GM12878 (cell line): ENCODE results near the gene ERMARD. TPM values are rescaled to one million over a fixed set of nuclear protein-coding genes. Genes with fewer than 3 reads are reported as not detected.

Source experiments
- ATAC-seq: fragments of 200-7000 bp; cut with Tn5 transposase; 3 replicates; pipeline ENCODE4 v1.9.1; 2020; ENCODE audit warnings: mild to moderate bottlenecking, moderate library complexity
- BruUV-seq: library from RNA; stranded (reverse); fragments of 400-500 nt; replicated peaks from 2 replicates; lab custom pipeline; 2021; lab: Mats Ljungman, UMichigan
- CTCF ChIA-PET: fragments of 300-600 bp; sonication (Branson Sonifier 250); formaldehyde crosslinking; extraction: SDS; loops from one replicate; lab custom pipeline; 2021; ENCODE audit warnings: inconsistent platforms; lab: Yijun Ruan, JAX
- POLR2A ChIA-PET: fragments of 350-600 bp; formaldehyde crosslinking; extraction: SDS; loops from one replicate; lab custom pipeline; 2021; ENCODE audit warnings: inconsistent platforms; lab: Charles Lee
- RAD21 ChIA-PET: fragments of 300-600 bp; sonication (Branson Sonifier 250); formaldehyde crosslinking; loops from one replicate; lab custom pipeline; 2023; ENCODE audit warnings: antibody characterized with exemption; ENCODE audit not compliant: unreplicated experiment; lab: Charles Lee
- SMC1A ChIA-PET: fragments of 300-600 bp; sonication (Branson Sonifier 250); formaldehyde crosslinking; loops from one replicate; lab custom pipeline; 2023; ENCODE audit not compliant: unreplicated experiment, uncharacterized antibody; lab: Charles Lee
- DNase-seq: peaks from one replicate; pipeline ENCODE4 v3.0.0-alpha.2; 2011; ENCODE audit warnings: low read depth, low spot score
- FAIRE-seq: peaks from 3 replicates; lab custom pipeline; 2011; peaks lifted over from hg19 to GRCh38; lab: Jason Lieb, UNC
- H2AFZ ChIP-seq: 2 replicates; pipeline ENCODE4 v1.6.0; 2011; ENCODE audit warnings: low read depth, low read length, control low read depth; ENCODE audit not compliant: control insufficient read depth
- H3K27ac ChIP-seq: 2 replicates; pipeline ENCODE4 v1.5.1; 2011; ENCODE audit warnings: control low read depth; ENCODE audit not compliant: control insufficient read depth, insufficient read depth
- H3K27me3 ChIP-seq, 2 experiments: replicated peaks in 1 of 2; 2 replicates each; pipeline versions ENCODE4 v1.6.0 to v1.6.1; 2011; ENCODE audit warnings: low read length in 1 of 2; ENCODE audit not compliant: control insufficient read depth in 2 of 2, insufficient read depth in 2 of 2
- H3K36me3 ChIP-seq, 2 experiments: 2 replicates each; pipeline ENCODE4 v1.5.1; 2011; ENCODE audit warnings: low read length in 1 of 2; ENCODE audit not compliant: control insufficient read depth in 2 of 2, insufficient read depth in 2 of 2
- H3K4me1 ChIP-seq: 2 replicates; pipeline ENCODE4 v1.6.1; 2011; ENCODE audit warnings: mild to moderate bottlenecking, low read length, moderate library complexity, mixed read lengths; ENCODE audit not compliant: control insufficient read depth, insufficient read depth
- H3K4me2 ChIP-seq: 2 replicates; pipeline ENCODE4 v1.6.0; 2011; ENCODE audit warnings: control low read depth; ENCODE audit not compliant: control insufficient read depth, insufficient read depth
- H3K4me3 ChIP-seq: fragments of 200-600 bp; sonication (generic); 2 replicates; pipeline ENCODE4 v1.5.1; 2016
- H3K79me2 ChIP-seq: 2 replicates; pipeline ENCODE4 v1.6.0; 2011; ENCODE audit warnings: low read length; ENCODE audit not compliant: control insufficient read depth, insufficient read depth
- H3K9ac ChIP-seq: 2 replicates; pipeline ENCODE4 v1.8.0; 2011; ENCODE audit warnings: low read length, control low read depth, mixed read lengths; ENCODE audit not compliant: control insufficient read depth, insufficient read depth
- H3K9me3 ChIP-seq: replicated peaks from 3 replicates; pipeline ENCODE4 v1.5.1; 2011; ENCODE audit warnings: mild to moderate bottlenecking, low read length; ENCODE audit not compliant: control insufficient read depth, insufficient read depth
- H4K20me1 ChIP-seq: 2 replicates; pipeline ENCODE4 v1.6.0; 2011; ENCODE audit not compliant: control insufficient read depth, insufficient read depth
- CBFB ChIP-seq: IDR thresholded peaks from 2 replicates; pipeline ENCODE4 v1.6.1; 2016; ENCODE audit warnings: antibody characterized with exemption, low read depth
- CHD1 ChIP-seq: IDR thresholded peaks from 2 replicates; pipeline ENCODE4 v1.6.1; 2012; ENCODE audit warnings: low read depth, low read length, improper control_type of control experiment
- CHD4 ChIP-seq: fragments of 200-600 bp; sonication (generic); IDR thresholded peaks from 2 replicates; pipeline ENCODE4 v1.6.1; 2016; ENCODE audit warnings: mild to moderate bottlenecking
- FOXM1 ChIP-seq: IDR thresholded peaks from 2 replicates; pipeline ENCODE4 v1.6.1; 2012; ENCODE audit warnings: low read depth, mild to moderate bottlenecking, inconsistent platforms, low read length, moderate library complexity
- HDGF ChIP-seq: fragments of 450-650 bp; IDR thresholded peaks from 2 replicates; pipeline ENCODE4 v1.6.1; 2016; ENCODE audit warnings: antibody characterized with exemption
- JUNB ChIP-seq: IDR thresholded peaks from 2 replicates; pipeline ENCODE4 v1.6.1; 2016; ENCODE audit warnings: antibody characterized with exemption, mild to moderate bottlenecking
- JUND ChIP-seq: IDR thresholded peaks from 2 replicates; pipeline ENCODE4 v1.6.1; 2012; ENCODE audit warnings: low read depth, mild to moderate bottlenecking, low read length, improper control_type of control experiment, moderate library complexity
- KLF5 ChIP-seq: fragments of 450-650 bp; IDR thresholded peaks from 2 replicates; pipeline ENCODE4 v1.6.1; 2014; ENCODE audit warnings: mild to moderate bottlenecking; ENCODE audit not compliant: partially characterized antibody
- MTA2 ChIP-seq: fragments of 450-650 bp; IDR thresholded peaks from 2 replicates; pipeline ENCODE4 v1.6.1; 2016; ENCODE audit warnings: low read depth, mild to moderate bottlenecking, moderate library complexity
- NFYB ChIP-seq: IDR thresholded peaks from 2 replicates; pipeline ENCODE4 v1.6.1; 2011; ENCODE audit warnings: low read depth, mild to moderate bottlenecking, low read length, improper control_type of control experiment, moderate library complexity; ENCODE audit not compliant: insufficient read depth
- SPI1 ChIP-seq: IDR thresholded peaks from 2 replicates; pipeline ENCODE4 v1.6.1; 2011; ENCODE audit warnings: low read depth, mild to moderate bottlenecking, low read length, moderate library complexity, borderline replicate concordance; ENCODE audit not compliant: insufficient read depth
- TARDBP ChIP-seq: IDR thresholded peaks from 2 replicates; pipeline ENCODE4 v1.6.1; 2016; ENCODE audit warnings: borderline replicate concordance
- ZNF687 ChIP-seq: fragments of 450-650 bp; IDR thresholded peaks from 2 replicates; pipeline ENCODE4 v1.6.1; 2017; ENCODE audit warnings: mild to moderate bottlenecking, moderate library complexity
- in situ Hi-C: fragments of 300-500 bp; cut with MboI; formaldehyde crosslinking; loops from 9 replicates; pipeline ENCODE4 v1.14.3; 2018; ENCODE audit warnings: mixed read lengths
- intact Hi-C: fragments of 100-400 bp; cut with micrococcal nuclease; formaldehyde crosslinking; loops from one replicate; pipeline ENCODE4 v1.14.2; 2022; ENCODE audit not compliant: unreplicated experiment
- polyA plus RNA-seq, 11 experiments: library from polyadenylated mRNA; depleted of rRNA in 4 of 11; unstranded in 6 of 11; stranded (reverse) in 5 of 11; fragments of >200 nt; fragmentation: Nextera tagmentation in 4 of 11; fragmentation: Illumina TruSeq in 1 of 11; extraction: Ambion mirVana in 4 of 11; extraction: Trizol in 1 of 11; gene quantifications; 1 replicate in 1 of 11; 2 replicates in 10 of 11; pipeline versions ENCODE4 v1.2.1 to v1.2.3, GENCODE V29; 2011 to 2016; ENCODE audit warnings: inconsistent platforms in 2 of 11, missing spikeins in 2 of 11, low read depth in 1 of 11
- total RNA-seq, 4 experiments: library from RNA; depleted of rRNA in 3 of 4; stranded (reverse); fragments of >200 nt in 3 of 4; fragmentation: Illumina TruSeq in 1 of 4; extraction: Trizol in 1 of 4; gene quantifications; 2 replicates each; pipeline versions ENCODE4 v1.2.1 to v1.2.3, GENCODE V29; 2013 to 2021

The ERMARD gene
- total and polyA plus RNA-seq, 10 of the 15 experiments (the other 5 are each of a cell fraction or from before 2014, with no cell fraction given), result 24.4 to 63.3 (median 34.1) TPM

- intact Hi-C loops (no loop called here), in situ Hi-C loops (no loop called here)
- BruUV-seq, result no TSS peak
- no peaks in the 10 kb centered on the region for H3K79me2 ChIP-seq
- no peak overlapping the region for H3K27ac ChIP-seq
- H3K27me3 ChIP-seq, result no peaks in the 10 kb centered on the region
- RAD21 ChIA-PET, result no interaction called here
- no peak for ATAC-seq
- FAIRE-seq, result no peak
- POLR2A ChIA-PET, result interaction anchor here (0.8 to 0.9 kb wide), 2 partner anchors 8 to 15 kb away, joined by 3 to 4 read pairs; no protein-coding TSS in a partner anchor
- no peak for TF ChIP-seq SPI1
- no peak for TF ChIP-seq HDGF
- TF ChIP-seq MTA2, result no peak
- TF ChIP-seq CBFB, result no peak
- no peak for TF ChIP-seq ZNF687
- no peak for TF ChIP-seq JUND
- TF ChIP-seq TARDBP, result no peak
- no peak for TF ChIP-seq NFYB
- no peak for TF ChIP-seq CHD1
- no peak for TF ChIP-seq JUNB
- no peak for TF ChIP-seq CHD4
- TF ChIP-seq KLF5, result no peak
- no peak for TF ChIP-seq FOXM1
- H3K4me3 ChIP-seq, result no peak overlapping the region
- no peak overlapping the region for H3K4me2 ChIP-seq
- no peak overlapping the region for H2AFZ ChIP-seq
- CTCF ChIA-PET, result interaction anchor here (1.3 kb wide), 1 partner anchor 91 kb away, joined by 3 read pairs; no protein-coding TSS in a partner anchor
- SMC1A ChIA-PET, result interaction anchor here (0.6 kb wide), 1 partner anchor 25 kb away, joined by 3 read pairs; no protein-coding TSS in a partner anchor
- H3K9me3 ChIP-seq, result no peaks in the 10 kb centered on the region
- H4K20me1 ChIP-seq, result no peaks in the 10 kb centered on the region
- no peak overlapping the region for H3K9ac ChIP-seq
- H3K36me3 ChIP-seq, result no peaks in the 10 kb centered on the region
- DNase-seq, result no peak
- H3K4me1 ChIP-seq, result no peaks in the 10 kb centered on the region
Observed at GRCh38 chr6:169741344-169741743, 10.1 kb upstream of the ERMARD start.
